Stomach (tissue), 4 donors: ENCODE measurements around the gene NFS1.

Source experiments
- EP300 ChIP-seq: sonication (generic); formaldehyde crosslinking; IDR thresholded peaks from one replicate; pipeline ENCODE4 v1.6.1; 2017; ENCODE audit warnings: antibody characterized with exemption
- POLR2A ChIP-seq, 4 donors: fragments of 450-650 bp; IDR thresholded peaks; one replicate each; pipeline ENCODE4 v1.6.1; 2016; ENCODE audit warnings: antibody characterized with exemption in 4 of 4, control low read depth in 2 of 4, mild to moderate bottlenecking in 1 of 4, moderate library complexity in 1 of 4
- POLR2AphosphoS5 ChIP-seq, 3 donors: sonication (generic); formaldehyde crosslinking; IDR thresholded peaks; one replicate each; pipeline ENCODE4 v1.6.1; 2016; ENCODE audit warnings: antibody characterized with exemption in 3 of 3
- TF ChIP-seq, protein P1 (sequence below), 7 experiments: fragments of 450-650 bp in 4 of 7; fragments of 200-600 bp in 3 of 7; sonication (generic) in 3 of 7; IDR thresholded peaks; one replicate each; pipeline ENCODE4 v1.5.1; 2016 to 2019; ENCODE audit warnings: antibody characterized with exemption in 7 of 7, control low read depth in 2 of 7, mild to moderate bottlenecking in 1 of 7

DNA sequence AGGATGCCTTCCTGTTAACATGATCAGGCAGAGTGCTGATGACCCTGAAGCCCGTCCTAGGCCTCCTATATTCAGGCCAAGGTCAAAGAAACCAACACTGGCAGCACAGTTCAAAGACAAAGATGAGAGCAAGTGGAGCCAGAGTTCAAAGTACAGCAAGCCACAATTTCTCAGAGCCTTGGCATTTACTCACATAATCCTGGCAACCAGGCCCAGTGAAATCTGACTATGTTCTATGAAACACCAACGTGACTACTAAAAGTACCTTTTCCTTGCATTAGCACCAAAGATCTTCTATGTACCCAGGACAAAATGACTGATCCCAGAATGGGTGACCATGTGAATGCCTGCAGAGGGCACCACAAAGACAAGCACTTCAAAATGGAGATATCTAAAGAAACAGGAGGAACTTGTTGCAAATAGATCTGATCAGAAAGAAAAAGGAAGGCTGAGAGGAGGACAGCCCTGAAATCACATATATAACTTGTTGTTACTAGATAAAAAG, 3.9 kb downstream of the NFS1 start:
- TF ChIP-seq, protein P1, sequence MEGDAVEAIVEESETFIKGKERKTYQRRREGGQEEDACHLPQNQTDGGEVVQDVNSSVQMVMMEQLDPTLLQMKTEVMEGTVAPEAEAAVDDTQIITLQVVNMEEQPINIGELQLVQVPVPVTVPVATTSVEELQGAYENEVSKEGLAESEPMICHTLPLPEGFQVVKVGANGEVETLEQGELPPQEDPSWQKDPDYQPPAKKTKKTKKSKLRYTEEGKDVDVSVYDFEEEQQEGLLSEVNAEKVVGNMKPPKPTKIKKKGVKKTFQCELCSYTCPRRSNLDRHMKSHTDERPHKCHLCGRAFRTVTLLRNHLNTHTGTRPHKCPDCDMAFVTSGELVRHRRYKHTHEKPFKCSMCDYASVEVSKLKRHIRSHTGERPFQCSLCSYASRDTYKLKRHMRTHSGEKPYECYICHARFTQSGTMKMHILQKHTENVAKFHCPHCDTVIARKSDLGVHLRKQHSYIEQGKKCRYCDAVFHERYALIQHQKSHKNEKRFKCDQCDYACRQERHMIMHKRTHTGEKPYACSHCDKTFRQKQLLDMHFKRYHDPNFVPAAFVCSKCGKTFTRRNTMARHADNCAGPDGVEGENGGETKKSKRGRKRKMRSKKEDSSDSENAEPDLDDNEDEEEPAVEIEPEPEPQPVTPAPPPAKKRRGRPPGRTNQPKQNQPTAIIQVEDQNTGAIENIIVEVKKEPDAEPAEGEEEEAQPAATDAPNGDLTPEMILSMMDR (IDR thresholded peaks at IDR 0.05), result no peak
- TF ChIP-seq POLR2A (IDR thresholded peaks at IDR 0.05), result no peak
- TF ChIP-seq POLR2AphosphoS5 (IDR thresholded peaks at IDR 0.05), result no peak
- no peak for TF ChIP-seq EP300
